Type B pancreatic cell (in vitro differentiated cells): ENCODE data around the gene SMAD1. TPM values are rescaled to one million over a fixed set of nuclear protein-coding genes. Genes with fewer than 3 reads are reported as not detected.
"Not testable (repeated sequence)": the region's sequence is repeated elsewhere in the genome, so short reads cannot be mapped to it uniquely, and the experiment has no call there.

Source experiments
- DNase-seq: peaks from one replicate; pipeline ENCODE4 v3.0.0; 2021; ENCODE audit warnings: mixed read lengths; ENCODE audit not compliant: unreplicated experiment; ENCODE audit errors: extremely low spot score
- H3K27ac Mint-ChIP-seq: 2 replicates; pipeline ENCODE4 v1.8.0; 2021; ENCODE audit warnings: mild to moderate bottlenecking, mixed read lengths
- H3K27me3 Mint-ChIP-seq: 2 replicates; pipeline ENCODE4 v1.8.0; 2021; ENCODE audit warnings: mixed read lengths
- H3K36me3 Mint-ChIP-seq: 2 replicates; pipeline ENCODE4 v1.8.0; 2021; ENCODE audit warnings: mixed read lengths
- H3K4me1 Mint-ChIP-seq: one replicate; pipeline ENCODE4 v1.8.0; 2021; ENCODE audit warnings: mixed read lengths; ENCODE audit not compliant: unreplicated experiment
- H3K4me3 Mint-ChIP-seq: 2 replicates; pipeline ENCODE4 v1.8.0; 2021; ENCODE audit warnings: mild to moderate bottlenecking, mixed read lengths
- H3K9me3 Mint-ChIP-seq: 2 replicates; pipeline ENCODE4 v1.8.0; 2021; ENCODE audit warnings: mixed read lengths
- total RNA-seq: library from RNA; stranded (reverse); gene quantifications from 2 replicates; pipeline ENCODE4 v1.2.1, GENCODE V29; 2021; ENCODE audit warnings: low replicate concordance
- TF ChIP-seq, protein P1 (sequence below): fragments of 200-600 bp; sonication (generic); conservative IDR thresholded peaks from 2 replicates; pipeline ENCODE4 v1.5.0; 2021; ENCODE audit warnings: antibody characterized with exemption, mild to moderate bottlenecking

The SMAD1 gene
- total RNA-seq, 1 donor from 2014 or later: 32.0 TPM

DNA sequence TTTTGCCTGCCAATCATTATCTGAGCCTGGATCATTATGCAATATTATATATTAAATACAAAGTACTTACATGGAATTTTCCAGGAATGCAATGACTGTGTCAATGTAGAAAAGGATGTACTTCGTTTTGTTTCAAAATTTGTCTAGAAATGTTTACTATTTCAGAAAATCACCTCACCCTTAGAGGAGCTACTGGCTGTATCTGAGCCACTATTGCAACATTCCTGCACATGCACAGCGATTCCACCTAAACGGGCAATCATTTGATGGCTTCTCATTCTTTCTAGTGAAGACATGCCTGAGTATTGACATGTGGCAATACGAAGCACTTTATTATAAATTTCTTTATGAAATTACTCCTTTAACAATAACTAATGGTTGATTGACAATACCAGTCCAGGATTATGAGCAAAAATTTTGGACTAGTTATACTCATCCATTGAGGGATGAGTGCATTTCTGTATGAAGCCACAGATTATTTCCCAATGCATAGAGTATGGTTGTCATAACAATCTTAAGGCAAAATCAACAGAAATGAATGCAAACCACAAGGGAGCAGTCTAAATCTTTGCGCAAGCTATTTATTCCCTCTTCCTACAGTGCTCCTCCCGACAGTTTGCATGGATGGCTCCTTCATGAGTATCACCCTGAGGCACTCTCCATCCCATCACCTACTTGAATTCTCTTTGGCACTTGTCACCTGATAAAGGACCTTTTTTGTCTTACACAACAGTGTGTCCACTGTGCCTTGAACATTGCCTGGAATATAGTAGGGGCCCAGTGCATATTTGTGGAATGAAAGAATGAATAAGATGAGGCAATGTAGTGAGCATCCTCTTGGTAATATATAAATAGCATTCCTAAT, 101.8 kb downstream of the SMAD1 start:
- Mint-ChIP-seq H3K36me3 (no peaks in the 10 kb centered on the region), H3K27ac (no peak overlapping the region), H3K4me3 (no peak overlapping the region), H3K4me1 (no peaks in the 10 kb centered on the region), H3K9me3 (no peaks in the 10 kb centered on the region), H3K27me3 (peaks cover 10% of the 10 kb centered on the region)
- DNase-seq: no peak
- TF ChIP-seq, protein P1, sequence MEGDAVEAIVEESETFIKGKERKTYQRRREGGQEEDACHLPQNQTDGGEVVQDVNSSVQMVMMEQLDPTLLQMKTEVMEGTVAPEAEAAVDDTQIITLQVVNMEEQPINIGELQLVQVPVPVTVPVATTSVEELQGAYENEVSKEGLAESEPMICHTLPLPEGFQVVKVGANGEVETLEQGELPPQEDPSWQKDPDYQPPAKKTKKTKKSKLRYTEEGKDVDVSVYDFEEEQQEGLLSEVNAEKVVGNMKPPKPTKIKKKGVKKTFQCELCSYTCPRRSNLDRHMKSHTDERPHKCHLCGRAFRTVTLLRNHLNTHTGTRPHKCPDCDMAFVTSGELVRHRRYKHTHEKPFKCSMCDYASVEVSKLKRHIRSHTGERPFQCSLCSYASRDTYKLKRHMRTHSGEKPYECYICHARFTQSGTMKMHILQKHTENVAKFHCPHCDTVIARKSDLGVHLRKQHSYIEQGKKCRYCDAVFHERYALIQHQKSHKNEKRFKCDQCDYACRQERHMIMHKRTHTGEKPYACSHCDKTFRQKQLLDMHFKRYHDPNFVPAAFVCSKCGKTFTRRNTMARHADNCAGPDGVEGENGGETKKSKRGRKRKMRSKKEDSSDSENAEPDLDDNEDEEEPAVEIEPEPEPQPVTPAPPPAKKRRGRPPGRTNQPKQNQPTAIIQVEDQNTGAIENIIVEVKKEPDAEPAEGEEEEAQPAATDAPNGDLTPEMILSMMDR: no peak

GRCh38 chr4:145587088-145587754, 105.6 kb downstream of the SMAD1 start:
- TF ChIP-seq, protein P1: no peak
- no peaks in the 10 kb centered on the region for H3K4me1 Mint-ChIP-seq
- no peaks in the 10 kb centered on the region for H3K36me3 Mint-ChIP-seq
- DNase-seq: no peak
- no peak overlapping the region for H3K27ac Mint-ChIP-seq
- H3K4me3 Mint-ChIP-seq: no peak overlapping the region
- no peaks in the 10 kb centered on the region for H3K9me3 Mint-ChIP-seq
- H3K27me3 Mint-ChIP-seq: peaks cover 6% of the 10 kb centered on the region

GRCh38 chr4:145589381-145589780, 107.7 kb downstream of the SMAD1 start:
- not testable (repeated sequence) for H3K4me1 Mint-ChIP-seq, H3K9me3 Mint-ChIP-seq, H3K27ac Mint-ChIP-seq, H3K36me3 Mint-ChIP-seq, H3K27me3 Mint-ChIP-seq, H3K4me3 Mint-ChIP-seq, DNase-seq

- Mint-ChIP-seq H3K27me3 (peaks cover 9% of the 10 kb centered on the region), H3K36me3 (no peaks in the 10 kb centered on the region), H3K9me3 (no peaks in the 10 kb centered on the region), H3K4me1 (no peaks in the 10 kb centered on the region), H3K4me3 (no peak overlapping the region), H3K27ac (no peak overlapping the region)
- DNase-seq: no peak
- TF ChIP-seq, protein P1: no peak
Measured at GRCh38 chr4:145589916-145590702, 108.5 kb downstream of the SMAD1 start.

DNA sequence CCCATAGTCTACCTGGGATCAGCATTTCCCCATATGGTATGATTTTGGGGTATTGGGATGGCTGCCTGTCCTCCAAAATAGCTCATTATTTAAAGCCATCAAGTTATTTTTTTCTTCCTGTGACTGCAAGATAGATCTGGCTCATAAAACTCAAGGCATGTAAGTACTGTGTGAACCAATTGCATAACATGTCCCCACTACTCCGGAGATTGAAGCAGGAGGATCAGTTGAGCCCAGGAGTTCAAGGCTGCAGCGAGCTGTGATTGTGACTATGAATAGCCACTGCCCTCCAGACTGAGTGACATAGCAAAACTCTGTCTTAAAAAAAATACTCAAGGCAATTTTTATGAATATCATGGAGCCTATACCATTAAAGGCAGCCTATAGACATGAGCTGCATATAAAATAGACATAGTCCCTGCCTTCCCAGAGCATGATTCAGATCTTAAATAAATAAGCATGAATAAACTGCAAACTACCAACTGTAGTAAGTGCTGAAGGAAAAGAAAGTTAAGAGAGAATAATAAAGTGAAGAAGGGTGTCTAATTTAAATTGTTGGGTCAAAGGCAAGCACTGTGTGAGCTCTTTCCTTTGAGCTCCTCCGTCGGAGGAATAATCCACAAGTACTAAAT, 120.6 kb downstream of the SMAD1 start:
- DNase-seq: no peak

More for the DNA sequence above, 120.6 kb downstream of the SMAD1 start:
- no peaks in the 10 kb centered on the region for H3K4me1 Mint-ChIP-seq
- no peaks in the 10 kb centered on the region for H3K27me3 Mint-ChIP-seq
- H3K36me3 Mint-ChIP-seq: no peaks in the 10 kb centered on the region
- no peaks in the 10 kb centered on the region for H3K9me3 Mint-ChIP-seq
- H3K4me3 Mint-ChIP-seq: no peak overlapping the region
- H3K27ac Mint-ChIP-seq: no peak overlapping the region
- TF ChIP-seq, protein P1: no peak
